ENCODE measurements around the gene ITSN1. TPM values are rescaled to one million over a fixed set of nuclear protein-coding genes. Genes with fewer than 3 reads are reported as not detected.

ITSN1 gene
- total and polyA plus RNA-seq, 2 experiments from 2014 or later: 77.9 to 95.7 TPM

DNA sequence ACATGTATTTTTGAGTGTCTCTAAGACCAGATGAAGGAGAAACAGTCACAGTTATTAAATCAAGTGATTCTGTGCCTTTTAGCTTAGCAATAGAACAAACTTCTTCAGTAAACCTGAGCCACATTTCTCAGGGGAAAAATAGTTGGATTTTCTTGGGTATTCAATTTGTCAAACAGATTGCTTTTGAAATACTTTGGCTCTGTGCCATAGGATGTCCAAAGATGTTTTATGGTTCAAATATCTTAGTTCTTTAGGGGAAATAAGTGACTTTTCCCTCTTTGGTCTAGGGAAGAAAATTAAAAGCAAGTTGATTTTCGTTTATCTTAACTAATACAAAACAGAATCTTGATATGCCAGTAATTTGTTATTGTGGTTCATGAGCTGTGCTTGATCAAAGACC, 147.4 kb downstream of the ITSN1 start:
- no peaks in the 10 kb centered on the region for H3K27me3 ChIP-seq (ENCODE audit: insufficient read depth)
- TF ChIP-seq, protein P1, sequence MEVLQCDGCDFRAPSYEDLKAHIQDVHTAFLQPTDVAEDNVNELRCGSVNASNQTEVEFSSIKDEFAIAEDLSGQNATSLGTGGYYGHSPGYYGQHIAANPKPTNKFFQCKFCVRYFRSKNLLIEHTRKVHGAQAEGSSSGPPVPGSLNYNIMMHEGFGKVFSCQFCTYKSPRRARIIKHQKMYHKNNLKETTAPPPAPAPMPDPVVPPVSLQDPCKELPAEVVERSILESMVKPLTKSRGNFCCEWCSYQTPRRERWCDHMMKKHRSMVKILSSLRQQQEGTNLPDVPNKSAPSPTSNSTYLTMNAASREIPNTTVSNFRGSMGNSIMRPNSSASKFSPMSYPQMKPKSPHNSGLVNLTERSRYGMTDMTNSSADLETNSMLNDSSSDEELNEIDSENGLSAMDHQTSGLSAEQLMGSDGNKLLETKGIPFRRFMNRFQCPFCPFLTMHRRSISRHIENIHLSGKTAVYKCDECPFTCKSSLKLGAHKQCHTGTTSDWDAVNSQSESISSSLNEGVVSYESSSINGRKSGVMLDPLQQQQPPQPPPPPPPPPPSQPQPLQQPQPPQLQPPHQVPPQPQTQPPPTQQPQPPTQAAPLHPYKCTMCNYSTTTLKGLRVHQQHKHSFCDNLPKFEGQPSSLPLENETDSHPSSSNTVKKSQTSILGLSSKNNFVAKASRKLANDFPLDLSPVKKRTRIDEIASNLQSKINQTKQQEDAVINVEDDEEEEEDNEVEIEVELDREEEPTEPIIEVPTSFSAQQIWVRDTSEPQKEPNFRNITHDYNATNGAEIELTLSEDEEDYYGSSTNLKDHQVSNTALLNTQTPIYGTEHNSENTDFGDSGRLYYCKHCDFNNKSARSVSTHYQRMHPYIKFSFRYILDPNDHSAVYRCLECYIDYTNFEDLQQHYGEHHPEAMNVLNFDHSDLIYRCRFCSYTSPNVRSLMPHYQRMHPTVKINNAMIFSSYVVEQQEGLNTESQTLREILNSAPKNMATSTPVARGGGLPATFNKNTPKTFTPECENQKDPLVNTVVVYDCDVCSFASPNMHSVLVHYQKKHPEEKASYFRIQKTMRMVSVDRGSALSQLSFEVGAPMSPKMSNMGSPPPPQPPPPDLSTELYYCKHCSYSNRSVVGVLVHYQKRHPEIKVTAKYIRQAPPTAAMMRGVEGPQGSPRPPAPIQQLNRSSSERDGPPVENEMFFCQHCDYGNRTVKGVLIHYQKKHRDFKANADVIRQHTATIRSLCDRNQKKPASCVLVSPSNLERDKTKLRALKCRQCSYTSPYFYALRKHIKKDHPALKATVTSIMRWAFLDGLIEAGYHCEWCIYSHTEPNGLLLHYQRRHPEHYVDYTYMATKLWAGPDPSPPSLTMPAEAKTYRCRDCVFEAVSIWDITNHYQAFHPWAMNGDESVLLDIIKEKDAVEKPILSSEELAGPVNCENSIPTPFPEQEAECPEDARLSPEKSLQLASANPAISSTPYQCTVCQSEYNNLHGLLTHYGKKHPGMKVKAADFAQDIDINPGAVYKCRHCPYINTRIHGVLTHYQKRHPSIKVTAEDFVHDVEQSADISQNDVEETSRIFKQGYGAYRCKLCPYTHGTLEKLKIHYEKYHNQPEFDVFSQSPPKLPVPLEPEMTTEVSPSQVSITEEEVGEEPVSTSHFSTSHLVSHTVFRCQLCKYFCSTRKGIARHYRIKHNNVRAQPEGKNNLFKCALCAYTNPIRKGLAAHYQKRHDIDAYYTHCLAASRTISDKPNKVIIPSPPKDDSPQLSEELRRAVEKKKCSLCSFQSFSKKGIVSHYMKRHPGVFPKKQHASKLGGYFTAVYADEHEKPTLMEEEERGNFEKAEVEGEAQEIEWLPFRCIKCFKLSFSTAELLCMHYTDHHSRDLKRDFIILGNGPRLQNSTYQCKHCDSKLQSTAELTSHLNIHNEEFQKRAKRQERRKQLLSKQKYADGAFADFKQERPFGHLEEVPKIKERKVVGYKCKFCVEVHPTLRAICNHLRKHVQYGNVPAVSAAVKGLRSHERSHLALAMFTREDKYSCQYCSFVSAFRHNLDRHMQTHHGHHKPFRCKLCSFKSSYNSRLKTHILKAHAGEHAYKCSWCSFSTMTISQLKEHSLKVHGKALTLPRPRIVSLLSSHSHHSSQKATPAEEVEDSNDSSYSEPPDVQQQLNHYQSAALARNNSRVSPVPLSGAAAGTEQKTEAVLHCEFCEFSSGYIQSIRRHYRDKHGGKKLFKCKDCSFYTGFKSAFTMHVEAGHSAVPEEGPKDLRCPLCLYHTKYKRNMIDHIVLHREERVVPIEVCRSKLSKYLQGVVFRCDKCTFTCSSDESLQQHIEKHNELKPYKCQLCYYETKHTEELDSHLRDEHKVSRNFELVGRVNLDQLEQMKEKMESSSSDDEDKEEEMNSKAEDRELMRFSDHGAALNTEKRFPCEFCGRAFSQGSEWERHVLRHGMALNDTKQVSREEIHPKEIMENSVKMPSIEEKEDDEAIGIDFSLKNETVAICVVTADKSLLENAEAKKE (CRISPR knock-in tag; IDR thresholded peaks at IDR 0.05): no peak
- TF ChIP-seq ZNF114 (CRISPR knock-in tag; IDR thresholded peaks at IDR 0.05) (no peak), JUNB (IDR thresholded peaks at IDR 0.05; ENCODE audit: unreplicated experiment) (no peak), POLR2AphosphoS5 (IDR thresholded peaks at IDR 0.05; ENCODE audit: low read depth) (no peak), CREB1 (CRISPR knock-in tag; IDR thresholded peaks at IDR 0.05; ENCODE audit: low read depth) (no peak), REST (IDR thresholded peaks at IDR 0.05; ENCODE audit: unreplicated experiment) (no peak), ETS1 (IDR thresholded peaks at IDR 0.05) (no peak), EZH2phosphoT487 (IDR thresholded peaks at IDR 0.05; ENCODE audit: unreplicated experiment) (no peak), ZNF331 (CRISPR knock-in tag; IDR thresholded peaks at IDR 0.05; ENCODE audit: low read depth) (no peak)
- TF ChIP-seq, protein P2, sequence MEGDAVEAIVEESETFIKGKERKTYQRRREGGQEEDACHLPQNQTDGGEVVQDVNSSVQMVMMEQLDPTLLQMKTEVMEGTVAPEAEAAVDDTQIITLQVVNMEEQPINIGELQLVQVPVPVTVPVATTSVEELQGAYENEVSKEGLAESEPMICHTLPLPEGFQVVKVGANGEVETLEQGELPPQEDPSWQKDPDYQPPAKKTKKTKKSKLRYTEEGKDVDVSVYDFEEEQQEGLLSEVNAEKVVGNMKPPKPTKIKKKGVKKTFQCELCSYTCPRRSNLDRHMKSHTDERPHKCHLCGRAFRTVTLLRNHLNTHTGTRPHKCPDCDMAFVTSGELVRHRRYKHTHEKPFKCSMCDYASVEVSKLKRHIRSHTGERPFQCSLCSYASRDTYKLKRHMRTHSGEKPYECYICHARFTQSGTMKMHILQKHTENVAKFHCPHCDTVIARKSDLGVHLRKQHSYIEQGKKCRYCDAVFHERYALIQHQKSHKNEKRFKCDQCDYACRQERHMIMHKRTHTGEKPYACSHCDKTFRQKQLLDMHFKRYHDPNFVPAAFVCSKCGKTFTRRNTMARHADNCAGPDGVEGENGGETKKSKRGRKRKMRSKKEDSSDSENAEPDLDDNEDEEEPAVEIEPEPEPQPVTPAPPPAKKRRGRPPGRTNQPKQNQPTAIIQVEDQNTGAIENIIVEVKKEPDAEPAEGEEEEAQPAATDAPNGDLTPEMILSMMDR (conservative IDR thresholded peaks at IDR 0.05; ENCODE audit: low read depth in 2 of 2): no peak
- no peaks in the 10 kb centered on the region for H4K20me1 ChIP-seq (replicated peaks; ENCODE audit: insufficient read depth)
- H2AFZ ChIP-seq: no peak overlapping the region
- no peak for ATAC-seq
- Mint-ChIP-seq H3K27ac (no peak overlapping the region), H3K4me1 (peaks cover 25% of the 10 kb centered on the region), H3K36me3 (ENCODE audit: low read depth) (peaks cover 4% of the 10 kb centered on the region; the same call in 1 of the 3 replicates), H3K27me3 (ENCODE audit: insufficient read depth, low read depth, poor library complexity) (peaks cover 3% of the 10 kb centered on the region), H3K4me3 (no peak overlapping the region), H3K9me3 (no peaks in the 10 kb centered on the region)
- peaks cover 4% of the 10 kb centered on the region; the same call in 1 of the 2 replicates for H3K9me2 ChIP-seq (ENCODE audit: insufficient read depth)
- DNase-seq (ENCODE audit: low spot score): no peak
- no peaks in the 10 kb centered on the region for H3F3A ChIP-seq (replicated peaks; ENCODE audit: low read depth)
- peaks cover 19% of the 10 kb centered on the region for H3K4me1 ChIP-seq (ENCODE audit: insufficient read depth)
- H3K4me2 ChIP-seq: no peak overlapping the region
- no peak overlapping the region for H3K4me3 ChIP-seq
- no peaks in the 10 kb centered on the region for H3K36me3 ChIP-seq (ENCODE audit: insufficient read depth)
- H3K27ac ChIP-seq (ENCODE audit: low read depth): no peak overlapping the region
- H3K79me2 ChIP-seq (replicated peaks; ENCODE audit: insufficient read depth): no peaks in the 10 kb centered on the region
